Breast epithelium (tissue), 4 donors: ENCODE results near the gene CBL. TPM values are rescaled to one million over a fixed set of nuclear protein-coding genes. Genes with fewer than 3 reads are reported as not detected.
A peak's percentile ranks its signal among the peaks of the same experiment; 100 is the strongest.

Experiments used
- DNase-seq, 2 donors: peaks; one replicate each; pipeline ENCODE4 v3.0.0-alpha.2; 2019; ENCODE audit warnings: low spot score in 2 of 2
- H3K27ac ChIP-seq, 2 donors: fragments of 200-600 bp; sonication (generic) in 1 of 2; one replicate each; pipeline ENCODE4 v1.5.1; 2016 to 2019; ENCODE audit warnings: mild to moderate bottlenecking in 1 of 2
- H3K27me3 ChIP-seq, 2 donors: fragments of 200-600 bp; sonication (generic) in 1 of 2; one replicate each; pipeline versions ENCODE4 v1.5.1 to v1.6.0; 2017 to 2019; ENCODE audit warnings: control low read depth in 1 of 2, mild to moderate bottlenecking in 1 of 2
- H3K36me3 ChIP-seq: fragments of 200-600 bp; one replicate; pipeline ENCODE4 v1.5.1; 2019
- H3K4me1 ChIP-seq, 2 donors: fragments of 200-600 bp; sonication (generic); one replicate each; pipeline ENCODE4 v1.5.1; 2016 to 2019; ENCODE audit warnings: control low read depth in 1 of 2
- H3K4me3 ChIP-seq, 3 donors: fragments of 200-600 bp; sonication (generic); 1 replicate in 2 of 3; 2 replicates in 1 of 3; pipeline ENCODE4 v1.5.1; 2016 to 2019; ENCODE audit warnings: mild to moderate bottlenecking in 3 of 3, moderate library complexity in 2 of 3
- H3K9me3 ChIP-seq, 2 donors: fragments of 200-600 bp; sonication (generic) in 1 of 2; one replicate each; pipeline ENCODE4 v1.5.1; 2016 to 2019; ENCODE audit warnings: control low read depth in 1 of 2
- CTCF ChIP-seq, 3 donors: fragments of 450-650 bp; IDR thresholded peaks; one replicate each; pipeline ENCODE4 v1.5.1; 2016 to 2017; ENCODE audit warnings: antibody characterized with exemption in 3 of 3, mild to moderate bottlenecking in 3 of 3, moderate library complexity in 3 of 3
- POLR2A ChIP-seq: fragments of 450-650 bp; IDR thresholded peaks from one replicate; pipeline ENCODE4 v1.6.1; 2016; ENCODE audit warnings: antibody characterized with exemption, mild to moderate bottlenecking, moderate library complexity
- POLR2AphosphoS5 ChIP-seq, 3 donors: sonication (generic); formaldehyde crosslinking; IDR thresholded peaks; one replicate each; pipeline ENCODE4 v1.6.1; 2017; ENCODE audit warnings: antibody characterized with exemption in 3 of 3
- intact Hi-C: fragments of 100-400 bp; cut with DNase I; formaldehyde crosslinking; loops from one replicate; pipeline ENCODE4 v1.15.1; 2023; ENCODE audit warnings: low total_unique reads
- total RNA-seq, 3 donors: library from RNA; depleted of rRNA; stranded (reverse); fragments of >200 nt; gene quantifications; one replicate each; pipeline ENCODE4 v1.1.0, GENCODE V29; 2016

The CBL gene
- total RNA-seq, 3 donors from 2014 or later, result 13.1 to 17.0 (median 14.3) TPM

DNA sequence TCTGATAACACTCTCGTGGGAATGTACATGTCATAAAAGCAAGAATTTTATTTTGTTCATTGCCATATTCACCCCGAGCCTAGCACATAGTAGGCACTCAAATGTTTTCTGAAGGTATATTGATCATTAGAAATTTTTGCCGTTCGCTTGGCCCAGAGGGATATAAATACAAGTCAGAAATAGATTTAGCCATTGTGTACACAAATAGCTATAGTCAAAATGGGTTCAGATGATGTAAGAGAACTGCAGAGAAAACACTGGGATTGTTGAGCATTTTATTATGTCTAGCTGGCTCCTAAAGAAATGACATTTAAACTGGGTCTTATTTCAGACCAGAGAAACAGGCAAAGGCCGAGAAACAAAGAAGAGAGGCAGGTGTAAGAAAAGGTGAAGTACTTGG, 61.5 kb downstream of the CBL start:
- H3K27me3 ChIP-seq, result no peaks in the 10 kb centered on the region
- no peak for TF ChIP-seq CTCF (IDR thresholded peaks at IDR 0.05)
- no peak for TF ChIP-seq POLR2A
- TF ChIP-seq POLR2AphosphoS5 (IDR thresholded peaks at IDR 0.05), result no peak
- H3K27ac ChIP-seq, result no peak overlapping the region
- no peak overlapping the region for H3K4me3 ChIP-seq
- no peaks in the 10 kb centered on the region for H3K9me3 ChIP-seq
- H3K4me1 ChIP-seq, result no peaks in the 10 kb centered on the region
- intact Hi-C loops, result no loop called here
- no peak for DNase-seq
- no peaks in the 10 kb centered on the region for H3K36me3 ChIP-seq

GRCh38 chr11:119273721-119274120, 67.6 kb downstream of the CBL start:
- Histone ChIP-seq H3K9me3 (no peaks in the 10 kb centered on the region), H3K27ac (no peak overlapping the region), H3K27me3 (no peaks in the 10 kb centered on the region), H3K4me1 (no peaks in the 10 kb centered on the region), H3K4me3 (no peak overlapping the region), H3K36me3 (no peaks in the 10 kb centered on the region)
- DNase-seq, result no peak
- intact Hi-C loops, result no loop called here
- TF ChIP-seq POLR2AphosphoS5 (IDR thresholded peaks at IDR 0.05), result no peak
- TF ChIP-seq POLR2A, result no peak
- TF ChIP-seq CTCF (IDR thresholded peaks at IDR 0.05), result no peak

DNA sequence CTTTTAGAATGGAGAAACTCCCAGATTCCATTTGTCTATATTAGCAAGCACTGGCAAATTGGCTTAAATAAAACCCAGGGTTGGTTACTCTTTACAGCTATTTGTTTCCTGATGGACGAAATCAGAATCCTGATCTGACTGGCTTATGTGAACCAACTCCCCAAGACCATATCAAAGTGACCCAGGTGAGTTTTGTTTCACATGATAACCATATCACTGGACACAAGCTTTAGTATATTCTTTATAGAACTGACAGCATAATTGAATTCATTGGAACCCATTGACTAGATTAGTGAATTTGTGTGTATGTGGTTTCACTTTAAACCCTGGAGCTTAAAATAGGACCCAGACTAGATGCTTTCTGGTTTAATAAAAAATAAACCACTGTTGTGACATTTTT, 71.5 kb downstream of the CBL start:
- no peak overlapping the region for H3K27ac ChIP-seq
- no peak for DNase-seq
- intact Hi-C loops, result no loop called here
- TF ChIP-seq POLR2AphosphoS5 (IDR thresholded peaks at IDR 0.05), result no peak
- no peak for TF ChIP-seq POLR2A
- no peak for TF ChIP-seq CTCF (IDR thresholded peaks at IDR 0.05)
- H3K27me3 ChIP-seq, result no peaks in the 10 kb centered on the region
- H3K9me3 ChIP-seq, result no peaks in the 10 kb centered on the region
- H3K36me3 ChIP-seq, result no peaks in the 10 kb centered on the region
- no peaks in the 10 kb centered on the region for H3K4me1 ChIP-seq
- H3K4me3 ChIP-seq, result no peak overlapping the region

- Histone ChIP-seq H3K27ac (no peak overlapping the region), H3K36me3 (no peaks in the 10 kb centered on the region), H3K4me3 (no peak overlapping the region), H3K27me3 (no peaks in the 10 kb centered on the region), H3K4me1 (no peaks in the 10 kb centered on the region), H3K9me3 (no peaks in the 10 kb centered on the region)
- TF ChIP-seq POLR2A (no peak), CTCF (IDR thresholded peaks at IDR 0.05) (no peak), POLR2AphosphoS5 (IDR thresholded peaks at IDR 0.05) (no peak)
- intact Hi-C loops, result no loop called here
- no peak for DNase-seq
These were observed 76.4 kb downstream of the CBL start for GRCh38 chr11:119282495-119282894.

DNA sequence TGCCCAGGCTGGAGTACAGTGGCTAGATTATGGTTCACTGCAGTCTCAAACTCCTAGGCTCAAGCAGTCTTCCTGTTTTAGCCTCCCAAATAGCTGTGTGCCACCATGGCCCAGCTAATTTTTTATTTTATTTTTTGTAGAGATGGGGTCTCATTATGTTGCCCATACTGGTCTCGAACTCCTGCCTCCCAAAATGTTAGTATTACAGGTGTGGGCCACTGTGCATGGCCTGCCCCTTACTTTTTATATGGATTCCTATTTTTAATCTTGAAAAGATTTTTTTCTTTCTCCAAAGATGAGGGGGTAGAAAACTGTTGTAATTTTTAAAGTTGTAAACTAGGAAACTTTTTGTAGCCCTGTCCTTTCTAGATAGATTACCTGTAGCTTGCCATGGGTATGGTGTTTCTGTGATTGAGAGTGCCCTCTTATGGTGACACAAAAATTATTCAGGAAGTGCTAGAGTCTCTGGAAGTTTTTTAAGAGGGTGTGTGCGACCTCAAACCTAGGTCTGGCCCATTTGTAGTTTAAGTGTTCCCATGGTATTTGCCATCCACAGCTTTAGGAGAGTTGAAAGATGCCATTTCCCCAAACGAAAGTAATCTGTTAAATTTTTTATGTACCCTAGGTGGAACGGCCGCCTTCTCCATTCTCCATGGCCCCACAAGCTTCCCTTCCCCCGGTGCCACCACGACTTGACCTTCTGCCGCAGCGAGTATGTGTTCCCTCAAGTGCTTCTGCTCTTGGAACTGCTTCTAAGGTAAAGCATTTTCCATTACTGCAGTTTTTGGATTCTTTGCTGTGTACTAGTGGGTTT, 78.4 kb downstream of the CBL start:
- H3K36me3 ChIP-seq, result no peaks in the 10 kb centered on the region
- peak in 2 of 3 donors; percentile 29 to 38 for TF ChIP-seq CTCF (IDR thresholded peaks at IDR 0.05)
- TF ChIP-seq POLR2AphosphoS5 (IDR thresholded peaks at IDR 0.05), result no peak
- intact Hi-C loops, result no loop called here

More for the DNA sequence above, 78.4 kb downstream of the CBL start:
- no peak for DNase-seq
- no peaks in the 10 kb centered on the region for H3K9me3 ChIP-seq
- H3K27me3 ChIP-seq, result no peaks in the 10 kb centered on the region
- H3K4me3 ChIP-seq, result no peak overlapping the region
- no peaks in the 10 kb centered on the region for H3K4me1 ChIP-seq
- H3K27ac ChIP-seq, result no peak overlapping the region
